Brain microvascular endothelial cell (primary cell): ENCODE data around the gene MEGF11.
"Not testable (repeated sequence)": the region's sequence is repeated elsewhere in the genome, so short reads cannot be mapped to it uniquely, and the experiment has no call there.

Source experiments
- DNase-seq: peaks from one replicate; pipeline ENCODE4 v3.0.0-alpha.2; 2020
- H3K27ac ChIP-seq: fragments of 250-450 bp; sonication (Bioruptor Pico); 2 replicates; pipeline ENCODE4 v1.5.1; 2020; ENCODE audit warnings: mild to moderate bottlenecking, moderate library complexity
- H3K27me3 ChIP-seq: fragments of 250-450 bp; sonication (Bioruptor Pico); replicated peaks from 2 replicates; pipeline ENCODE4 v1.5.1; 2020; ENCODE audit warnings: mild to moderate bottlenecking
- H3K36me3 ChIP-seq: fragments of 250-450 bp; sonication (Bioruptor Pico); replicated peaks from 2 replicates; pipeline ENCODE4 v1.5.1; 2020; ENCODE audit warnings: mild to moderate bottlenecking
- H3K4me3 ChIP-seq: 2 replicates; pipeline ENCODE4 v1.5.1; 2011; ENCODE audit warnings: low read depth, mild to moderate bottlenecking, control low read depth, low read length, moderate library complexity
- in situ Hi-C: cut with HindIII; loops from 2 replicates; pipeline ENCODE4 v1.10.0; 2017; ENCODE audit warnings: low sequenced_read_pairs, low pct_ligation_motif_present
- TF ChIP-seq, protein P1 (sequence below): IDR thresholded peaks from 2 replicates; pipeline ENCODE4 v1.5.1; 2011; ENCODE audit warnings: low read depth, mild to moderate bottlenecking, moderate library complexity, low read length, control low read depth, inconsistent platforms; ENCODE audit errors: missing control alignments

Gene MEGF11

DNA sequence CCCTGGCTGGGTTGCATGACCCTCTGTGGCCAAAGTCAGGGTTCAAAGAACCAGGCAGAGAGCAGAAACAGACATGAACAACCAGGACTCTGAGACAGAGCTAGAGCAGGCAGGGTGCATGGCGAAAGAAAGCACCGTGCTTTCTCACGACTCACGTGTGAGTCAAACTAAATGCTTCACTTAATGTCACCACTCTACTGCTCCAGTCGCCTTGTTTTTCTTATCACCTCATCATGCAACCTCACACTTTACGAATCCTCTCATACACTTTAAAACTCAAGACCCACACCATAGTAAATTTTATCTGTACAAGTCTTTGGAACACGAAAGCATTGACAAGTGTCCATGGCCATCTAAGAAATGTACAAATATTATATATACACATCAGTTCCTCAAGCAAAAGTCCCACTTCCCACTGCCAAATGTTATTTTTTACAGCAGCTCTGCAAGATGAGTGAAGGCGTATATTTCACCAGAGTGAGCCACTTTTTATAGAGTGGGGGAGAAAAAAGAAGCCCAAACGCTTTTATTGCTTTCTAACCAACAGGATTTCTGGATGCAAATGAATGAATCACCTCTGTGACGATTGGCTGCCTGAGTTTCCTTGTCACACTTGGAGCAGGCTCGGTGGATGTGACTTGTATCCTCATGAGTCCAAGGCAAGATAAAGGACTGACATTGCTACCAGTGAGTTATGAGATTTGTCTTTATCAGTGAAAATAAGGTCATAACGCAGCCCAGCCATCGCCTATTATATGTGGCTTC is 16.0 kb upstream of the MEGF11 start:
- in situ Hi-C loops: no loop called here
- TF ChIP-seq, protein P1, sequence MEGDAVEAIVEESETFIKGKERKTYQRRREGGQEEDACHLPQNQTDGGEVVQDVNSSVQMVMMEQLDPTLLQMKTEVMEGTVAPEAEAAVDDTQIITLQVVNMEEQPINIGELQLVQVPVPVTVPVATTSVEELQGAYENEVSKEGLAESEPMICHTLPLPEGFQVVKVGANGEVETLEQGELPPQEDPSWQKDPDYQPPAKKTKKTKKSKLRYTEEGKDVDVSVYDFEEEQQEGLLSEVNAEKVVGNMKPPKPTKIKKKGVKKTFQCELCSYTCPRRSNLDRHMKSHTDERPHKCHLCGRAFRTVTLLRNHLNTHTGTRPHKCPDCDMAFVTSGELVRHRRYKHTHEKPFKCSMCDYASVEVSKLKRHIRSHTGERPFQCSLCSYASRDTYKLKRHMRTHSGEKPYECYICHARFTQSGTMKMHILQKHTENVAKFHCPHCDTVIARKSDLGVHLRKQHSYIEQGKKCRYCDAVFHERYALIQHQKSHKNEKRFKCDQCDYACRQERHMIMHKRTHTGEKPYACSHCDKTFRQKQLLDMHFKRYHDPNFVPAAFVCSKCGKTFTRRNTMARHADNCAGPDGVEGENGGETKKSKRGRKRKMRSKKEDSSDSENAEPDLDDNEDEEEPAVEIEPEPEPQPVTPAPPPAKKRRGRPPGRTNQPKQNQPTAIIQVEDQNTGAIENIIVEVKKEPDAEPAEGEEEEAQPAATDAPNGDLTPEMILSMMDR: no peak
- Histone ChIP-seq H3K36me3 (no peaks in the 10 kb centered on the region), H3K4me3 (no peak overlapping the region), H3K27ac (no peak overlapping the region), H3K27me3 (peaks cover 3% of the 10 kb centered on the region)
- peak; percentile 61 for DNase-seq

DNA sequence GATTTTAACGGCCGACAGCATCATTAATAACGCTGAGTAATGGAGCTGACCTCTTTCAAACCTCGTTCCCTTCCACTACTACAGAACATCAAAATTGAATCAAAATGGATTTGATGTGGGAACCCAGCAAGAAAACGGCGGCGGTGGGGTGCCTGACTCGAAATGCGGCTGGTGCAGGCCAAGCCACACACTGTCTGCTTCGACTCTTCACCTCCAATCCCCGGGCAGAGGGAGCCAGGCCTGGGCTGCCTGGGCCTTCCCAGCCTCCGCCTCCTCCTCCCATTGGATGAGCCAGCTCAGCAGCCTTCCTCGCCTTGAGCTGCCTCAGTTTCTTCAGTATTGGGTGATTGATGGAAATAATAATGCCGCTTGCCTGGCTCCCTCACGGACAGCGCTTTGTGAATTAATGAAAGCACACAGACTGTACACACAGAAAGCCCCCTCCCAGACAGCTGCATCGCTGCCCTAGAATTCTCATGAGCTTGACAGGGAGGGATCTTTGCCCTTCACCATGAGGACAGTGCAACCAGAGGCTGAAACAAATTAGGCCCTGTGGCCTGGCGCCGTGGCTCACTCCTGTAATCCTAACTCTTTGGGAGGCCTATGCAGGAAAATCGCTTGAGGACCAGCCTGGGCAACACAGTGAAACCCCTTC is 11.4 kb upstream of the MEGF11 start:
- no peak for DNase-seq
- no peak overlapping the region for H3K27ac ChIP-seq
- peaks cover 8% of the 10 kb centered on the region for H3K27me3 ChIP-seq
- TF ChIP-seq, protein P1: no peak
- in situ Hi-C loops: no loop called here
- no peak overlapping the region for H3K4me3 ChIP-seq
- H3K36me3 ChIP-seq: no peaks in the 10 kb centered on the region

- H3K27me3 ChIP-seq, H3K36me3 ChIP-seq, H3K27ac ChIP-seq, in situ Hi-C loops, DNase-seq, H3K4me3 ChIP-seq: not testable (repeated sequence)
Observed at GRCh38 chr15:66262837-66263236, 9.3 kb upstream of the MEGF11 start.

DNA sequence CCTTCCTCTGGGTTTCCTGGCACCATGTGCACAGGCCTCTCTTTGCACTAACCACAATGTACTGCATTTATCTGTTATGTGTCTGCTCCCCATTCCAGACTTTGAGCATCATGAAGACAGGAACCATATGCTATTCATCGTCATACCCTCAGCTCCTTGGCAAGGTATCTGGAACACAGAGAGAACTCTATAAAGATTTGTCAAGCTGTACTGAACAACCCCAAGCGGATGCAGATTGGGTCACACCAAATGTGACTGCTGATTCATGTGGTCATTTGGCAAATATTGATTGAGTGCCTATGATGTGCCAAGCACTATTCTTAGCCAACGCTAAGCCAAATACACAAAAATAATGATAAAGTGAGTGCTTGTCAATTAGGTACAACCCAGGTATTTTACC is 7.5 kb upstream of the MEGF11 start:
- peaks cover 12% of the 10 kb centered on the region for H3K27me3 ChIP-seq
- no peaks in the 10 kb centered on the region for H3K36me3 ChIP-seq
- H3K27ac ChIP-seq: no peak overlapping the region
- no peak overlapping the region for H3K4me3 ChIP-seq
- DNase-seq: no peak
- in situ Hi-C loops: no loop called here
- TF ChIP-seq, protein P1: no peak

- in situ Hi-C loops: no loop called here
- no peak for DNase-seq
- Histone ChIP-seq H3K27ac (no peak overlapping the region), H3K36me3 (no peaks in the 10 kb centered on the region), H3K4me3 (no peak overlapping the region), H3K27me3 (peaks cover 45% of the 10 kb centered on the region)
- TF ChIP-seq, protein P1: no peak
Observed at GRCh38 chr15:66256692-66257091, 3.1 kb upstream of the MEGF11 start.

- no peaks in the 10 kb centered on the region for H3K36me3 ChIP-seq
- peaks cover 58% of the 10 kb centered on the region for H3K27me3 ChIP-seq
- DNase-seq: no peak
- H3K27ac ChIP-seq: no peak overlapping the region
- in situ Hi-C loops: no loop called here
- TF ChIP-seq, protein P1: no peak
- no peak overlapping the region for H3K4me3 ChIP-seq
Observed at GRCh38 chr15:66254951-66255676, 1.6 kb upstream of the MEGF11 start.
